ENCODE results near the gene CD302. TPM values are rescaled to one million over a fixed set of nuclear protein-coding genes. Genes with fewer than 3 reads are reported as not detected.
A peak's percentile ranks its signal among the peaks of the same experiment; 100 is the strongest.
"Not testable (repeated sequence)": the region's sequence is repeated elsewhere in the genome, so short reads cannot be mapped to it uniquely, and the experiment has no call there.

Gene CD302
- total RNA-seq, 1 donor from 2014 or later: not detected

DNA sequence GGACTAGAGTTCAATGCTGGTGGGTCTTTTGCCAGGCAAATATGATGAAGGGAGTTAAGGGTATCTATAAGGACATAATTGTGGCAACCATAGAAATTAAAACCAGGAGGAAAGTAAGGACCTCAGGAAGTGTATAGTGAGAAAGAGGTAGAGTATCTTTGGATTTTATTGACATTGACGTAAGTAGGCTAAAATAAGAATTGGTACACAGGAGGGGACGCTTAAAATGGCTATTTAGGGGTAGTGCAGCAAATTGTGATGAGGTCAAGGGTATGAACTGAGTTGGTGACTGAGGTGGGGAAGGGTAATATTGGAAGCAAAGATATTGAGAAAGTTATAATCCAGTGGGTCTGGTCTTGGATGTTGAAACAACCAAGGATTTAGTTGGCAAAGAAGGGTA, 43.0 kb downstream of the CD302 start:
- Mint-ChIP-seq H3K27me3 (ENCODE audit: unreplicated experiment) (no peaks in the 10 kb centered on the region), H3K9me3 (ENCODE audit: unreplicated experiment) (no peaks in the 10 kb centered on the region), H3K27ac (ENCODE audit: unreplicated experiment) (no peak overlapping the region), H3K4me3 (ENCODE audit: unreplicated experiment) (no peak overlapping the region), H3K36me3 (ENCODE audit: unreplicated experiment) (no peaks in the 10 kb centered on the region), H3K4me1 (ENCODE audit: low read depth, unreplicated experiment) (peaks cover 2% of the 10 kb centered on the region)
- no peak for DNase-seq
- TF ChIP-seq, protein P1, sequence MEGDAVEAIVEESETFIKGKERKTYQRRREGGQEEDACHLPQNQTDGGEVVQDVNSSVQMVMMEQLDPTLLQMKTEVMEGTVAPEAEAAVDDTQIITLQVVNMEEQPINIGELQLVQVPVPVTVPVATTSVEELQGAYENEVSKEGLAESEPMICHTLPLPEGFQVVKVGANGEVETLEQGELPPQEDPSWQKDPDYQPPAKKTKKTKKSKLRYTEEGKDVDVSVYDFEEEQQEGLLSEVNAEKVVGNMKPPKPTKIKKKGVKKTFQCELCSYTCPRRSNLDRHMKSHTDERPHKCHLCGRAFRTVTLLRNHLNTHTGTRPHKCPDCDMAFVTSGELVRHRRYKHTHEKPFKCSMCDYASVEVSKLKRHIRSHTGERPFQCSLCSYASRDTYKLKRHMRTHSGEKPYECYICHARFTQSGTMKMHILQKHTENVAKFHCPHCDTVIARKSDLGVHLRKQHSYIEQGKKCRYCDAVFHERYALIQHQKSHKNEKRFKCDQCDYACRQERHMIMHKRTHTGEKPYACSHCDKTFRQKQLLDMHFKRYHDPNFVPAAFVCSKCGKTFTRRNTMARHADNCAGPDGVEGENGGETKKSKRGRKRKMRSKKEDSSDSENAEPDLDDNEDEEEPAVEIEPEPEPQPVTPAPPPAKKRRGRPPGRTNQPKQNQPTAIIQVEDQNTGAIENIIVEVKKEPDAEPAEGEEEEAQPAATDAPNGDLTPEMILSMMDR (IDR thresholded peaks at IDR 0.05; ENCODE audit: partially characterized antibody, unreplicated experiment): no peak

DNA sequence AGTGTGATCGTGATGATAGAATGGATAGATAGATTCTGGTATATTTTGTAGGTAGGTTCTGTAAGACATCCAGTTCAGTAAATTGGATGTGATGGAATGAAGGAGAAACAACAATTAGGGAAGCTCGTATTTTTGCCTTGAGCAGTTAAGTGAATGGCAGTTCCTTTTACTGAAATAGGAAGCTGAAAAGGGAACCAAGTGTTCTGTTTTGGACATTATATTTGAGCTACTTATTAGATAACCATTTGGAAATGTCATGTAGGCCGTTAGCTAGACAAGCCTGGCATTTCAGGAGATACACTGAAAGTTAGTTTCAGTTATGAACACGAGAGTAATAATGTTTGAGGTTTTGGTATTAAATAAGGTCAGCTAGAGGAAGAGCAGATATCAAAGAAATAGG, 44.2 kb downstream of the CD302 start:
- DNase-seq: no peak
- Mint-ChIP-seq H3K9me3 (ENCODE audit: unreplicated experiment) (no peaks in the 10 kb centered on the region), H3K4me3 (ENCODE audit: unreplicated experiment) (no peak overlapping the region), H3K36me3 (ENCODE audit: unreplicated experiment) (no peaks in the 10 kb centered on the region), H3K27me3 (ENCODE audit: unreplicated experiment) (no peaks in the 10 kb centered on the region), H3K27ac (ENCODE audit: unreplicated experiment) (no peak overlapping the region), H3K4me1 (ENCODE audit: low read depth, unreplicated experiment) (peaks cover 2% of the 10 kb centered on the region)
- TF ChIP-seq, protein P1 (IDR thresholded peaks at IDR 0.05; ENCODE audit: partially characterized antibody, unreplicated experiment): no peak

DNA sequence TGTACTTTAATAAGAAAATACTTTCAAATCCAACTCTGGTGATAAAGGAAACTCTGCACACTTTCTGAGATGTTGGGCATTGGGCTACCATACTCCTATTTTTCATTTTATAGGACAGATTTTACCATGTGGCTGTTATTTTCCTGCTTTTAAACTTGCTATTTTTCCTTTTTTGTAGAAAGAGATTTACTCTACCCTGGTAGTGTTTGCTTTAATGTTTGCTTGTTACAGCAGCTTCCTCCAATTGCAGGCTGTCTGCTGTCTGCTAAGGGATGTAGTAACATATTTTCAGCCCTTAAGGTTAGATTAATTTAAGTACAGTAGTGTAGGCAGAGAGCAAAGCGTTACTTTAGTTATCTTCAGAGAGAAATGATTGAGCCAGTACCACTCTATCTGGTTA, 47.1 kb downstream of the CD302 start:
- Mint-ChIP-seq H3K4me3 (ENCODE audit: unreplicated experiment) (no peak overlapping the region), H3K4me1 (ENCODE audit: low read depth, unreplicated experiment) (peaks cover 2% of the 10 kb centered on the region), H3K27me3 (ENCODE audit: unreplicated experiment) (no peaks in the 10 kb centered on the region), H3K9me3 (ENCODE audit: unreplicated experiment) (no peaks in the 10 kb centered on the region), H3K36me3 (ENCODE audit: unreplicated experiment) (peaks cover 7% of the 10 kb centered on the region), H3K27ac (ENCODE audit: unreplicated experiment) (peak overlapping the region; percentile 11)
- no peak for DNase-seq
- TF ChIP-seq, protein P1 (IDR thresholded peaks at IDR 0.05; ENCODE audit: partially characterized antibody, unreplicated experiment): no peak

- Mint-ChIP-seq H3K27ac (ENCODE audit: unreplicated experiment) (no peak overlapping the region), H3K27me3 (ENCODE audit: unreplicated experiment) (no peaks in the 10 kb centered on the region), H3K9me3 (ENCODE audit: unreplicated experiment) (no peaks in the 10 kb centered on the region), H3K4me1 (ENCODE audit: low read depth, unreplicated experiment) (peaks cover 2% of the 10 kb centered on the region), H3K36me3 (ENCODE audit: unreplicated experiment) (peaks cover 7% of the 10 kb centered on the region), H3K4me3 (ENCODE audit: unreplicated experiment) (no peak overlapping the region)
- TF ChIP-seq, protein P1 (IDR thresholded peaks at IDR 0.05; ENCODE audit: partially characterized antibody, unreplicated experiment): no peak
- DNase-seq: no peak
Measured at GRCh38 chr2:159748089-159748488, 49.9 kb downstream of the CD302 start.

DNA sequence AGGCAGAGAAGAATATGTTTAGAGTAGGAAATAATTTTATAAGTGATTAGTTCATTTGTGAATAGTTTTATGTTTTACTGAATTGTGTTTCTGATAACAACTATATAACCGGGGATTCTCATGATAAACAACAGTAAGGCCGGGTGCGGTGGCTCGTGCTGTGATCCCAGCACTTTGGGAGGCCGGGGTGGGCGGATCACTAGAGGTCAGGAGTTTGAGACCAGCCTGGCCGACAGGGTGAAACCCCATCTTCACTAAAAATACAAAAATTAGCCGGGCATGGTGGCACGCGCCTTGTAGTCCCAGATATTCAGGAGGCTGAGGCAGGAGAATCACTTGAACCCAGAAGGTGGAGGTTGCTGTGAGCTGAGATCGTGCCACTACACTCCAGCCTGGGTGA, 52.8 kb downstream of the CD302 start:
- not testable (repeated sequence) for H3K27ac Mint-ChIP-seq (ENCODE audit: unreplicated experiment); H3K4me3 Mint-ChIP-seq (ENCODE audit: unreplicated experiment); H3K9me3 Mint-ChIP-seq (ENCODE audit: unreplicated experiment); DNase-seq; H3K4me1 Mint-ChIP-seq (ENCODE audit: low read depth, unreplicated experiment); H3K36me3 Mint-ChIP-seq (ENCODE audit: unreplicated experiment); H3K27me3 Mint-ChIP-seq (ENCODE audit: unreplicated experiment)

DNA sequence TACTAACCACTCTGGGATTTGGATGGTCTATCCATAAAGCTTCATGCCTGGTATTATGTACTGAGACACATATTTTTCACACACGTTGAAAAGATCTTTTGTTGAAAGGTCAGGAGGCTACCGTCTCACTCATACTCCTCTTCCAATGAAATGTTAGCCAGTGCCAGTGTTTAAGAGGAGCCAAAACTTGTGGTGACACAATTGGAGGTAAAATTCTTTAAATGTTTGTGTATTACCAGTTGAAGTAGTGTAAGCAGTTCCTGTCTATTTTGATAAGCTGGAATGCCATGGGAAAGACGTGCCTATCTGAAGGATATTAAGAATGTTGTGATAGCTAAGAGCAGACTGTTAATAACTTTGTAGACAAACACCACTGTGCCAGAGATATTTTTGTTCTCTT, 53.6 kb downstream of the CD302 start:
- Mint-ChIP-seq H3K27me3 (ENCODE audit: unreplicated experiment) (peaks cover 3% of the 10 kb centered on the region), H3K27ac (ENCODE audit: unreplicated experiment) (no peak overlapping the region), H3K36me3 (ENCODE audit: unreplicated experiment) (peaks cover 7% of the 10 kb centered on the region), H3K4me3 (ENCODE audit: unreplicated experiment) (no peak overlapping the region), H3K4me1 (ENCODE audit: low read depth, unreplicated experiment) (no peaks in the 10 kb centered on the region), H3K9me3 (ENCODE audit: unreplicated experiment) (no peaks in the 10 kb centered on the region)
- TF ChIP-seq, protein P1 (IDR thresholded peaks at IDR 0.05; ENCODE audit: partially characterized antibody, unreplicated experiment): no peak
- no peak for DNase-seq
